ENCODE measurements around the gene DNAI1.

DNAI1 gene

DNA sequence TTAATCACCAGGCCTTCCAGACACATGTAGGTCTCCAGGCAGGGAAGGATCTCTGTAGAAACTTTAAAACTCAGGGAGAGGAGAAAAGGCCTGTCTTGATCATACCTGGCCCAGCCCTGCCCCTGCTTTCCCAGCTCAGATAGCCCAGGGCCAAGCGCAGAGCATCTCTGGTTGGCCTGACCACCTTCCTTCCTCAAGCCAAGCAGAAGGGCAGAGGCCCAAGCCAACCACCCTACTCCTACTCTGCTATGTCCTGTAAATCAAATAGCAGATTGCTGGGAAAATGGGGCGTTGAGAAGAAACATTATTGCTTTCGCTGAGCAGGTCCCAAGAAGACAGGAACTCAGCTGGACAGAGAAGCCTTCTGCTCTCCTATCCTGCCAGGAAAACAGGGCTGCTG is 49.9 kb downstream of the DNAI1 start:
- no peak for TF ChIP-seq ZNF274 (IDR thresholded peaks at IDR 0.05; ENCODE audit: low read depth, low read length)

DNA sequence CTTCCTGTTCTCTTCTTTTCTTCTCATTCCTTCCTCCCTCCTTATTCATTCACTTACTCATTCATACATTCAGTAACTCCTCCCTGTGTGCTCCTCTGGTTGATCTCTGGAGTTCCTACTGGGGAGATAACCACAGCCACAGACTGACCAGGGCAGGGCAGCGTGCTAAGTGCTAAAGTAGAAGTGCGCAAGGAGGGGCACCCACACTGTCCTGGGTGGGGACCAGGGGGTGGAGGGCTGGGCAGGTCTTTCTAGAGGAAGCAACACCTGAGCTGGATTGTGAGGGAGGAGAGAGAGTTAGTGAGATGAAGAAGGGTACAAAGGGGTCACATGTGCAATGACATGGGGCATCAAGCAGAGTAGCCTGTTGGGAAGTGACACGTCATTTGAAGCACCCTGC is 50.3 kb downstream of the DNAI1 start:
- no peak for TF ChIP-seq ZNF274 (IDR thresholded peaks at IDR 0.05; ENCODE audit: low read depth, low read length)
- no peak overlapping the region for H3K4me3 ChIP-seq (ENCODE audit: low read length)

More for the DNA sequence above, 49.9 kb downstream of the DNAI1 start:
- no peak overlapping the region for H3K4me3 ChIP-seq (ENCODE audit: low read length)

DNA sequence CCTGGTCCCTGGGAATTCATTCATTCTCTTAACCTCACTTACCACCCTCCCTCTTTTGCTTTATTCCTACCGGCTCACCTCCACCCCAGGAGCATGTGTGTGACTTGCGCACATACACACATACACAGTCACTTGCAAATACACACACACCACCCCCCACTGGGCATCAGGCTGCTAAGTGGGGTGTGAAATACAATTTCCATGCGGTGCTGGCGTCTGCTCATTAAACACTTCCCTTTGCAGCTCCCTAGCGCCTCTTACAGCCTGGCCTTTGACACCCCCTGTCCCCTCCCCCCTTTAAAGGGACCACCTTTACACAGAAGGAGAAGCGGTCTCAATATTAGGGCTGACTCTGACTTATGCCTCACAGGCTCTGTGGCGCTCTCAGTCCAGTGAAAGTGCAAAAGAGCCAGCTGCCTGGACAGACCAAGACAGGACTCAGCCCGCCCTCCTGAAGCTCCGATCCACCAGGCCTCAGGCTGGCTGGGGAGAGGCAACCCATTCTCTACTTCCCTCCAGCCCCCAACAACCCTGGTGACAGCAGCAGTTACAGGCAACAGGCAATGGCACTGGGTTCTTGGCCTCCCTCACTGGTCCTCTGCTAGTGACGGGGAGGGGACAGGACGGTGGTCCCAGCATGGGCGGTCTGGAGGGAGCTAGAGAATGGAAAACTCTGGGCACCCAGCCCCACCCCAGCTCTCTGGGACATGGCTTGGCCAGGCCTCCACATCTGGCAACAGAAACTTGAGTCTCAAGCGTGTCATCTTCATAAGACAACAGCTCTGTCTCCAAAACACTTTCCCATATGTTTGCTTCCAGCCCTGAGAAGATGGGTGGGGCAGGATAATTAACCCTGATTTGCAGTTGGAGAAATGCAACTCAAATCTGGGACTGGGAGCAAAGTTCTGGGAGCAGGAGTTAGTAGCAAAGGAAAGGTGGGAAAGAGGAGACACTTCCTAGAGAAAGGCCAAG is 52.2 kb downstream of the DNAI1 start:
- no peak overlapping the region for H3K4me3 ChIP-seq (ENCODE audit: low read length)
- TF ChIP-seq ZNF274 (IDR thresholded peaks at IDR 0.05; ENCODE audit: low read depth, low read length) = no peak

DNA sequence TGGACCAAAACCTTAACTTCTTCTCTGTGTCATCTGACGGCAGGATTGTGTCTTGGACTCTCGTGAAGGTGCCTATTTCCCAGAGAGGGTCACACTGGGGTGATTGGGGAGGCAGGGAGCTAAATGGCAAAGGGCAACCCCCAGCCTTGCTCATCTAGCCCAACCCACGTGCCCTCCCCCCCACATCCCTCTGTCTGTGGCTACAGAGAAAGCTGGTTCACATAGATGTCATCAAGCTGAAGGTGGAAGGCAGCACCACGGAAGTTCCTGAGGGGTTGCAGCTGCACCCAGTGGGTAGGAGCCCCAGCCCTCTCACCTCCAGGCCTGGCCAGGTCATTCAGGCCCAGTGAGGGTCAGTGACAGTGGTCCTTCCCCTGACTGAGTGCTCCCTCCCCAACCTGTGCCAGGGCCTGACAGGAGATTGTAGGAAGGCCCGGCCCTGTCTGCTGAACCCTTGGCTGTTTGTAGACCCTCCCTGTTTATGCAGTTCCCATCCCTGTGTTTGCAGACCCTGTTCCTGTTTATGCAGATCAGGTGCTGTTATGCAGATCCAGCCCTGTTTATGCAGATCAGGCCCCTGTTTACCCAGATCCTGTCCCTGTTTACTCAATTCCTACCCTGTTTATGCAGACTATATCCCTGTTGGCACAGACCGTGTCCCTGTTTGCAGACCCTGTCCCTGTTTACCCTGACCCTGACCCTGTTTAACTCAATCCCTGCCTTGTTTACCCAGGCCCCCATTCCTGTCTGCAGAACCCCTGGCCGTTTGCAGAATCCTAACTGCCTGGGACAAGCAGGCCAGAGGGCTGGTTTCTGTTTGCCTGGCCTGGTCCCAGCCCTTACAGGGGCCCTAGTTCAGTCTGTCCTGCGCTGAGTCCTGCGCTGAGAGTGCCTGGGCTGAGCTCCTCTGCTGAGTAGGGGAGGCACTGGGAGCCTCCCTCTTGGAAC is 53.8 kb downstream of the DNAI1 start:
- no peak overlapping the region for H3K4me3 ChIP-seq (ENCODE audit: low read length)
- no peak for TF ChIP-seq ZNF274 (IDR thresholded peaks at IDR 0.05; ENCODE audit: low read depth, low read length)

DNA sequence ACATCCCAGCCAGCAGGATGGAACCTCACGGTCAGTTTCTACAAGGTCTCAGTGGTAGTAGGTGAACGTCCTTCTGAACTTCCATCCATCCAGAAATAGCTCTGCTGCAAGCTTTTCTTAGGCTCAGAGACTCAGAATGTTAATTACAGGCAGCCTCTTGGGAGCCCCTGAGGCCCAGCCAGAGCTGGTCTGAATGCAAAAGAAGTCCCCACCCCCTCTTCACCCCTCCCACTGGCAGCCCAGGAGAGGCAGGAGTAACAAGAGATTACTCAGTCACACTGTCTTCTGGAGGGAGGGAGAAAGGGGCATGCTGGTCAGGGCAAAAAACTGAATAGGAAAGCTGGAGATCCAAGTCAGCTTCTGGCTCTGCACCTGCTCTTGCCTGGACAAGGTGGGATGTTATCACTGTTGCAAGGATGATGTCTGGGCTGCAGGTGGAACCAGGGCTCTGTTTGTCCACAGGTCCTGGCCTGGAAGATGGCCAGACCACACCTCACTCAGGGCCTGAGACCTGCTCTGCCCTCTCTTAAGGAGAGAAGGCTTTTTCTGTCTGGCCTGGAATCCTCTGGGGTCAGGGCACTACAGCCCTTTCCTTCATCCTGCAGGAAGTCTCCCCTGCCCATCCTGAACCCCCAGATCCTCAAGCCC is 55.1 kb downstream of the DNAI1 start:
- H3K4me3 ChIP-seq (ENCODE audit: low read length) = no peak overlapping the region

DNA sequence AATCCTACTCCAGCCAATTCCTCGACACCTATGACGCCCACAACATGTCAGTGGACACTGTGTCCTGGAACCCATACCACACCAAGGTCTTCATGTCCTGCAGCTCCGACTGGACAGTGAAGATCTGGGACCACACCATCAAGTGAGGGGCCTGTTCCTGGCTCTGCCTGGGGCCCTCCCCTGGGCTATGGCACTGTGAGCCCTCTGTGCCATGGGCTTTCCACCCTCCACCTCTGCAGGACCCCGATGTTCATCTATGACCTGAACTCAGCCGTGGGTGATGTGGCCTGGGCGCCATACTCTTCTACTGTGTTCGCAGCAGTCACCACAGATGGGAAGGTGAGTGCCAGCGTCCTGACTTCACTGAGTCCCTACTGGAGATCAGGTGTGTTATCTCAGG is 55.8 kb downstream of the DNAI1 start:
- no peak overlapping the region for H3K4me3 ChIP-seq (ENCODE audit: low read length)
- no peak for TF ChIP-seq ZNF274 (IDR thresholded peaks at IDR 0.05; ENCODE audit: low read depth, low read length)

More for the DNA sequence above, 55.1 kb downstream of the DNAI1 start:
- no peak for TF ChIP-seq ZNF274 (IDR thresholded peaks at IDR 0.05; ENCODE audit: low read depth, low read length)

DNA sequence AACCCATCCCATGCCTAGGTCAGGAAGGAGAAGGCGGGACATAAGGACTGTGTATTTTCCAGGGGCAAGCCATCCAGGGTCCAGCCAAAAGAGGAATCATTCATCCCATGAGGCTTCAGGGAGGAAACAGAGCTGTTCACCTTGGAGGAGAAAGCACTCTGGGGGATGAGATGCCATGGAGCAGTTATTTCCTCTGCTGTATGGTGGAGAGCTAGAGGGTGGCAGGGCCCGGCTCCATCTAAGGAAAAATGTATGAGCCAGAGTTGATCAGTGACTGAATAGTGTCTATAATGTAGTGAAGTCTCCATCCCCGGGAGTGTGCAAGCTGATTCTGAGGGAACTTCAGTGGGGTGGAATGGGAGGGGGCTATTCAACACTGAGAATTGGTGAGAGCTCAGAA is 56.2 kb downstream of the DNAI1 start:
- no peak overlapping the region for H3K4me3 ChIP-seq (ENCODE audit: low read length)
- no peak for TF ChIP-seq ZNF274 (IDR thresholded peaks at IDR 0.05; ENCODE audit: low read depth, low read length)

DNA sequence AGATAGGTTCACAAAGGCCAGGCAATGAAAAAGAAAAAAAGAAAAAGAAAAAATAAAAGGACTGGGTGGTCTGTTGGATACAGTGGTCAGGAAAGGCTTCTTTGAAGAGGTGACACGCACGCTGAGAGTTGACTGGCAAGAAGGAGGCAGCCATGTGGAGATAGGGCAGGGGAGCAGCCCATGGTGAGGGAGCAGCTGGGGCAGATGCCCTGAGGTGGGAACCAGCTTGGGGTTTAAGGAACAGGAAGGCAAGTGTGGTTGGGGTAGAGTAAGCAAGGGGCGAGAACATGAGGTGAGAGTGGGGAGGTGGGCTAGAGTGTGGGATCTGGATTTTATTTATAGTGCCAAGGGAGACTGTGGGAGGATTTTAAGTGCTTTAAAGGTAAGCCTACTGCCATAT is 57.4 kb downstream of the DNAI1 start:
- H3K4me3 ChIP-seq (ENCODE audit: low read length) = no peak overlapping the region
- no peak for TF ChIP-seq ZNF274 (IDR thresholded peaks at IDR 0.05; ENCODE audit: low read depth, low read length)

DNA sequence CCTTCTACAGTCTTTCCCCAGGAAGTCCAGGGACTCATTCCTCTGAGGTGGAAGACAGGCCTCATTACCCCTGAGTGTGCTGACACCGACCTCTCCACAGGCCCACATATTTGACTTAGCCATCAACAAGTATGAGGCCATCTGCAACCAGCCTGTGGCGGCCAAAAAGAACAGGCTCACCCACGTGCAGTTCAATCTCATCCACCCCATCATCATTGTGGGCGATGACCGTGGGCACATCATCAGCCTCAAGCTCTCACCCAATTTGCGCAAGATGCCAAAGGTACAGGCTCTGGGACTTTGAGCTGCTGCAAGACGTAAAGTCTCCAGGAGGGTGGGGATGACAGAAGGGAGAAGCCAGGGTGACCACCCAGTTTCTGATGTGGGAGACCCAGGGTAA is 58.6 kb downstream of the DNAI1 start:
- no peak for TF ChIP-seq ZNF274 (IDR thresholded peaks at IDR 0.05; ENCODE audit: low read depth, low read length)
- no peak overlapping the region for H3K4me3 ChIP-seq (ENCODE audit: low read length)

DNA sequence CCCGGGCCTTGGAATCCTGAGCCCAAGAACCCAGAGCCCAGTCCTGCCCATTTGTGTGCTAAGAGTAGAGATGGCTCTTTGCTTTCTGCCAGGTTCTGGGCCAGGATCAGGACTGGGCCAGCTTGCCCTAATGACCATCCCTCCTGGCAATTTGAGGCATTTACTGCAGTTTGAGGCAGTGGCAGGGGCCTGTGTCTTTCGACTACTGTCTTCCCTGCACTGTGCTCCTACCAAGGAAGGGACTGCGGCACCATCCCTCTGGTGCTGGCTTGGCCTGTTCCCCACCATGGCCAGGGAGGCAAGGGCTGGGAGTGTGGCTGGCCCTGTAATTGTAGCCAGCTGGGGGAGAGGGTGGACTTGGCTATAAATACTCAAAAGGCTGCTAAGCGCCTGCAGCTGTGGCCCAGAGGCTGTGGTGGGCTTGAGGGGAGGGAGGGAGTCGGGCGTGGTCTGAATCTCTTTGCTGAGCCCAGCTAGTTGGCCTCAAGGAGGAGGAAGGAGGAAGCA is 59.6 kb downstream of the DNAI1 start:
- TF ChIP-seq ZNF274 (IDR thresholded peaks at IDR 0.05; ENCODE audit: low read depth, low read length) = no peak
- no peak overlapping the region for H3K4me3 ChIP-seq (ENCODE audit: low read length)

DNA sequence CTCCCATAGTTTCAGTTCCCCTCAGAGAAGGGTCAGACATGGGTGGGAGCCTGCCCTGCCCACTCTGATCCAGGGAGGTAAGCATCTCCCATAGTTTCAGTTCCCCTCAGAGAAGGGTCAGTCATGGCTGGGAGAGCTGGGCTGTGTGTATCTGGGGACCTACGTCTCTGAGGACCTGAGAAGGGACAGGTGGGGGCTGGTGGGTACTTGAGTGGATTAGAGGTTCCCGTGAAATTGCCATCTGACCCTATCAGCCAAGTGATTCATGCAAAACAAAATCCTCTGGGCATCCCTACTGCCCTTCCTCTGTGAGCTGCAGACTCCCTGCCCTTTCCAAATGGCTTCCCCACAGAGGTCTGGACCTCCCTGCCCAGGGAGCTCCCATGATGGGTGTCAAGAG is 60.3 kb downstream of the DNAI1 start:
- no peak for TF ChIP-seq ZNF274 (IDR thresholded peaks at IDR 0.05; ENCODE audit: low read depth, low read length)
- H3K4me3 ChIP-seq (ENCODE audit: low read length) = no peak overlapping the region

DNA sequence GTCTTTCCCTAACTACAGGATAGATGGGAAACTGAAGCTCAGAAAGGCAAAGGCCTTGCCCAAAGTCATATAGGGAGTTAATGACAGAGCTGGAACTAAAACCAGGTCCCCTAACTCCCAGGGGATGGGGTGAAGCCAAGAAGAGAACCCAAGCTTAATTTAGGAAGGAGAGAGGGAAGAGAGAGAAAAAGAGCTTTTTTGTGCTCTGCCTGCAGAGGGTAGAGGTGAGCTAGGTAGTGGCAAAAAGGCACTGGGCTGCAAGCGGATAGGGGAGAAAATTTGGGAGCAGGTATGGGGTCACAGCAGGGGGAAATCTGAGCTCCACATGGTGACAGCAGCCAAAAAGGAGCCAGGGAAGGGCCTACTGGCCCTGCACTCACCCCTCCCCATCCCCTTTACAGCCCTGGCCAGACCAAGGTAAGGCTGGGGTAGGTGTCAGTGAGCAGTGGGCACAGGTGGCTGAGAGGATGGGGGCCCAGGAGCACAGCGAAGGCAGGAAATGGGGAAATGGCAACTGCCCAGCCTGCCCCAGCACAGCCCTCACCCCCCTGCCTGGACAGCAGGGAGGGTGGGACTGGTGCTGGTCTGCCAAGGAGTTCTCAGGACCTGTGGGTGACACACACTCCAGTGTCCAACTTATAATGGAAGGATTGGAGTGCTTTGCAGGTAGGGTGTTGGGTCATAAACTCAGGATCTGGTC is 60.9 kb downstream of the DNAI1 start:
- TF ChIP-seq ZNF274 (IDR thresholded peaks at IDR 0.05; ENCODE audit: low read depth, low read length) = no peak

DNA sequence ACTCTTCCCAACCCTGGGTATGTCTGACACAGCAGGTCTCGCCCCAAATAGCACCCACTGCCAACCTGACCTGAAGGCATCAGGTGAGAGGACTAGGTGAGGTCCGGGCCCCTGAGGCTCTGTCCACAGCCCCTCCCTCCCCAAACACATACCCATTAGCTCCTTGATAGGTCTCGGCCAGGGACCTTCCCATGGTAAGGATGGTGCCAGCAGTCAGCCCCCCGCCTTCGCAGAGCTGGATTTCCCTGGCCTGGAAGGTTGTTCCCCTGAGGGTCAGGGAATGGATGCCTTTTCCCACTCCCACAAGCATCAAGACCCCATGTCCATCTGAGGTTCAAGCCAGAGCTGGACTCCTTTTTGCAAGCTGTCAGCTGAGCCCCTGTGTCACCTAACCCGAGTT is 61.5 kb downstream of the DNAI1 start:
- no peak overlapping the region for H3K4me3 ChIP-seq (ENCODE audit: low read length)
- TF ChIP-seq ZNF274 (IDR thresholded peaks at IDR 0.05; ENCODE audit: low read depth, low read length) = no peak

More for the DNA sequence above, 60.9 kb downstream of the DNAI1 start:
- no peak overlapping the region for H3K4me3 ChIP-seq (ENCODE audit: low read length)

Data from GM08714 (cell line).